RWPE2 (cell line): ENCODE results near the gene GAS7.

Source experiments
- ATAC-seq: fragments of 200-7000 bp; cut with Tn5 transposase; 3 replicates; pipeline ENCODE4 v1.9.1; 2021; ENCODE audit warnings: low read depth
- DNase-seq: peaks from one replicate; pipeline ENCODE4 v3.0.0-alpha.2; 2020; ENCODE audit warnings: low spot score
- H3K27ac ChIP-seq: fragments of 450-650 bp; 2 replicates; pipeline ENCODE4 v1.5.1; 2017; ENCODE audit warnings: mild to moderate bottlenecking; ENCODE audit not compliant: poor library complexity, severe bottlenecking
- H3K27me3 ChIP-seq: fragments of 250-450 bp; sonication (Bioruptor Pico); 2 replicates; pipeline ENCODE4 v1.5.1; 2021; ENCODE audit warnings: mild to moderate bottlenecking, moderate library complexity; ENCODE audit not compliant: insufficient read depth, poor library complexity, severe bottlenecking
- H3K36me3 ChIP-seq: fragments of 250-450 bp; sonication (Bioruptor Pico); 2 replicates; pipeline ENCODE4 v1.5.1; 2020; ENCODE audit warnings: low read depth, mild to moderate bottlenecking, moderate library complexity
- H3K4me1 ChIP-seq: fragments of 250-450 bp; sonication (Bioruptor Pico); 2 replicates; pipeline ENCODE4 v1.5.1; 2021; ENCODE audit warnings: mild to moderate bottlenecking, moderate library complexity; ENCODE audit not compliant: insufficient read depth, poor library complexity, severe bottlenecking
- H3K4me3 ChIP-seq: fragments of 250-450 bp; sonication (Bioruptor Pico); 2 replicates; pipeline ENCODE4 v1.5.1; 2021; ENCODE audit warnings: mild to moderate bottlenecking, moderate library complexity; ENCODE audit not compliant: severe bottlenecking
- H3K9me3 ChIP-seq: fragments of 250-450 bp; sonication (Bioruptor Pico); 2 replicates; pipeline ENCODE4 v1.5.1; 2021; ENCODE audit warnings: mild to moderate bottlenecking, moderate library complexity; ENCODE audit not compliant: severe bottlenecking
- TF ChIP-seq, protein P1 (sequence below): fragments of 450-650 bp; IDR thresholded peaks from one replicate; pipeline ENCODE4 v1.5.1; 2017; ENCODE audit warnings: mild to moderate bottlenecking, moderate library complexity; ENCODE audit not compliant: poor library complexity, severe bottlenecking

The GAS7 gene

DNA sequence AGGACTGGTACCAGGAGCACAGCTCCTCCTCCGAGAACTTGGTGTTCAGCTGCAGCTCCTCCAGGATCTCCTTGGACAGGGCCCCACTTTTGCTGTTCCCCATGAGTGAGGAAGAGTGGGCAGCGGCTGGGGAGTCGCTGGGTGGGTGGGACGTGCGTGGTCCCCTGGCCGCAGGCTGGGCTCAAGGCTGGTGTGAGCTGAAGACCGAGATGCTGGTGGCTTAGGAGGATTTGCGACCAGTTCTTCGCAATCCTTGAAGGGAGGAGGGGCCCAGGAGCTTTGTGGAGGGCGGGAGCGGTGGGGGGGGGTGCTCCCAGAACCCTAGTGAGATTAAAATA lies 293.4 kb downstream of the GAS7 start, which contains the start of gene RCVRN:
Gene RCVRN, minus strand, starts transcription at position 194 of the 338 bp plus-strand sequence. Its CDS starts 91 bp downstream, at position 103.
- no peak for DNase-seq
- H3K4me1 ChIP-seq, result peaks cover 8% of the 10 kb centered on the region
- TF ChIP-seq, protein P1, sequence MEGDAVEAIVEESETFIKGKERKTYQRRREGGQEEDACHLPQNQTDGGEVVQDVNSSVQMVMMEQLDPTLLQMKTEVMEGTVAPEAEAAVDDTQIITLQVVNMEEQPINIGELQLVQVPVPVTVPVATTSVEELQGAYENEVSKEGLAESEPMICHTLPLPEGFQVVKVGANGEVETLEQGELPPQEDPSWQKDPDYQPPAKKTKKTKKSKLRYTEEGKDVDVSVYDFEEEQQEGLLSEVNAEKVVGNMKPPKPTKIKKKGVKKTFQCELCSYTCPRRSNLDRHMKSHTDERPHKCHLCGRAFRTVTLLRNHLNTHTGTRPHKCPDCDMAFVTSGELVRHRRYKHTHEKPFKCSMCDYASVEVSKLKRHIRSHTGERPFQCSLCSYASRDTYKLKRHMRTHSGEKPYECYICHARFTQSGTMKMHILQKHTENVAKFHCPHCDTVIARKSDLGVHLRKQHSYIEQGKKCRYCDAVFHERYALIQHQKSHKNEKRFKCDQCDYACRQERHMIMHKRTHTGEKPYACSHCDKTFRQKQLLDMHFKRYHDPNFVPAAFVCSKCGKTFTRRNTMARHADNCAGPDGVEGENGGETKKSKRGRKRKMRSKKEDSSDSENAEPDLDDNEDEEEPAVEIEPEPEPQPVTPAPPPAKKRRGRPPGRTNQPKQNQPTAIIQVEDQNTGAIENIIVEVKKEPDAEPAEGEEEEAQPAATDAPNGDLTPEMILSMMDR, result no peak

DNA sequence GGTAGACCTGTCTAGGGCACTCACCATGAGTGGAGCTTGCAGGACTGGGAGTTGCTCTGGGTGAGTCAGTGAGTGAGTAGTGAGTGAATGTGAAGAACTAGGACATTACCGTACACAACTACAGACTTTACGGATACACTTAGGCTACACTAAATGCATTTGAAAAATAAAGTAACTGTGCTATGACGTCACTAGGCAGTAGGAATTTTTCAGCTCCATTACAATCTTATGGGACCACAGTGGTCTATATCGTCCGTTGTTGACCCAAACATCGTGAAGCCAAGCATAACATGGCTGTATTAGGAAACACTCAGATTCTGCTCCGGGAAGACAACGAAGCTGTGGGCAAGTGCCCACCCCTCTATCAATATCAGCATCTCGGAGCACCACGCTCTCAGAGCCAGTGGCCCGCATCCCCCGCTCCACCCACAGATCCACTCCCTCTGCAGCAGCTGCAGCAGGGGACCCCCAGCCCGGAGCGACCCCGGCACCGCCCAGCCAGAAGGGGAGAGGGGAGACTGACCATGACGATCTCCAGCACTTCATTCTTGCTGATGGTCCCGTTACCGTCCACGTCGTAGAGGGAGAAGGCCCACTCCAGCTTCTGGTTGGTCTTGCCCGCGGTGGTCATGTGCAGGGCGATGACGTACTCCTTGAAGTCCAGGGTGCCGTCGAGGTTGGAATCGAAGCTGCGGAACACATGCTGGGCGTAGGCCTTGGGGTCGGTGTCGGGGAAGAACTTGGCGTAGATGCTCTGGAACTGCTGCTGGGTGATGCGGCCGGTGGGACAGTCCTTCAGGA lies 293.9 kb downstream of the GAS7 start:
- no peak for DNase-seq
- Histone ChIP-seq H3K4me1 (peaks cover 8% of the 10 kb centered on the region), H3K9me3 (no peaks in the 10 kb centered on the region), H3K36me3 (no peaks in the 10 kb centered on the region), H3K27me3 (no peaks in the 10 kb centered on the region), H3K4me3 (no peak overlapping the region), H3K27ac (no peak overlapping the region)
- no peak for ATAC-seq
- TF ChIP-seq, protein P1, result no peak

More for the DNA sequence above, 293.4 kb downstream of the GAS7 start, which contains the start of gene RCVRN:
- no peak for ATAC-seq
- no peak within 1 kb of the TSS for H3K27ac ChIP-seq
- no peaks in the 10 kb centered on the region for H3K9me3 ChIP-seq
- H3K27me3 ChIP-seq, result no peaks in the 10 kb centered on the region
- H3K36me3 ChIP-seq, result no peaks in the 10 kb centered on the region
- no peak within 1 kb of the TSS for H3K4me3 ChIP-seq

DNA sequence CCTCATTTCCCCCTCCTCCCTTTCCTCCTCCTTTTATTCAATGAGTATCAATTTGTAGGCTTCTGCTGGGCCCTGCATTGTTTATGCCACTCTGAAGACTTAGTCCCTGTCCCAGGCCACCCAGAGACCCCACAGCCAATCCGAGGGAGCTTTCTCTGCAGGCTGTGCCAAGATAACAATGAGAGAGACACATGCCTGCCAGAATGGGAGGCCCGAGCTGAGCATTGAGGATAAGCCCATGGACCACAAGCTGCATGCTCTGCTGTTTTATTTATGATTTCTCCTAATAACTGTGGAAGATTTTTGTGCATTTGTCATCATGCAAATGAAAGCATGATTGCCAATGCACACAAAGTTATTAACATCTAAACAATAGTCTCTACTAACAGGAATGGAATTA lies 296.3 kb downstream of the GAS7 start:
- Histone ChIP-seq H3K4me3 (no peak overlapping the region), H3K27ac (no peak overlapping the region), H3K4me1 (peaks cover 8% of the 10 kb centered on the region), H3K36me3 (no peaks in the 10 kb centered on the region), H3K27me3 (no peaks in the 10 kb centered on the region), H3K9me3 (no peaks in the 10 kb centered on the region)
- TF ChIP-seq, protein P1, result no peak
- DNase-seq, result no peak
- no peak for ATAC-seq

DNA sequence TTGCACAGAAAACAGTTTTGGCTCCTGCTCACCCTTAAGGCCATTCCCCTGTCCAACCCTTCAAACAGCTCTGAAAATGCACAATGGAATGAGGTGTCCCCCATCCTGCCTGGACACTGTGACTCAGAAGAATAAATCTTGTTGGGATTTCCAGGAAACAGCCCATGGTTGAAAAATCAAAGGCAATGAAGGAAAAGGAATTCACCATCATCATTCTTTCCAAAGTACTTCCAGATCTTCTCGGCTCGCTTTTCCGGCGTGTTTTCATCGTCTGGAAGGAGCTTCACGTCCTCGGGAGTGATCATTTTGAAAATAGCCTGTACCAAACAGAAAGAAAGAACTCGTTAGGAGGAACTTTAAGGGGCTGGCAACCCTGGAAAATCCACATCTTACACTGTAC lies 297.6 kb downstream of the GAS7 start:
- TF ChIP-seq, protein P1, result no peak
- H3K27me3 ChIP-seq, result no peaks in the 10 kb centered on the region
- H3K9me3 ChIP-seq, result no peaks in the 10 kb centered on the region
- no peak for DNase-seq
- no peaks in the 10 kb centered on the region for H3K36me3 ChIP-seq
- peaks cover 8% of the 10 kb centered on the region for H3K4me1 ChIP-seq
- peak; percentile 77; the same call in 2 of the 3 replicates for ATAC-seq
- H3K4me3 ChIP-seq, result no peak overlapping the region
- peak overlapping the region; percentile 5 for H3K27ac ChIP-seq

DNA sequence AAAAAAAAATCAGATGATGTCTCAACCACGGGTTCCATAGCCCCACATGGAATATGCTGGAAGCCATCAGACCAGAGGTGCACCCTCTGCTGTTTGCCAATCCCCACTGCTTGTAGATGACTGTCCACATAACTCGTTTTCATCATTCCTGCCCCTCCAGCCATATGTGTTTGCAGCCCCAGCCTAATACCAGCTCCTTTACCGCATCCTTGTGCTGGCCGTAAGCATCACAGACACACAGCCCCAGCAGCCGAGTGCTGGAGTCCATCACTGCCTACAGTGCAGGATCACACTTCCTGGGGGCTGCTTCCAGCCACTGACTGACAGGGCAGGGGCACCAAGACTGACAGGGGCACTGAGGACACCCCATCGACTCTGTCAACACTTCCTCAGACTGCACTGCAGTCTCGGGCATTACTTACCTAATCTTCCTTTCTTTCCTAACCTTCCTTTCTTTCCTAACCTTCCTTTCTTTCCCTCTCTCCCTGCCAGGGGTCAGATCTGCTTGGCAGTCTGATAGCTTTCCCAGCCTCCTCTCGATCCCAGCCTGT lies 298.3 kb downstream of the GAS7 start:
- Histone ChIP-seq H3K36me3 (no peaks in the 10 kb centered on the region), H3K4me3 (no peak overlapping the region), H3K4me1 (peaks cover 8% of the 10 kb centered on the region), H3K27me3 (no peaks in the 10 kb centered on the region), H3K27ac (peak overlapping the region; percentile 5), H3K9me3 (no peaks in the 10 kb centered on the region)
- DNase-seq (no peak), ATAC-seq (no peak)
- TF ChIP-seq, protein P1, result no peak
